ENCODE data around the gene FGF12.

FGF12 gene

DNA sequence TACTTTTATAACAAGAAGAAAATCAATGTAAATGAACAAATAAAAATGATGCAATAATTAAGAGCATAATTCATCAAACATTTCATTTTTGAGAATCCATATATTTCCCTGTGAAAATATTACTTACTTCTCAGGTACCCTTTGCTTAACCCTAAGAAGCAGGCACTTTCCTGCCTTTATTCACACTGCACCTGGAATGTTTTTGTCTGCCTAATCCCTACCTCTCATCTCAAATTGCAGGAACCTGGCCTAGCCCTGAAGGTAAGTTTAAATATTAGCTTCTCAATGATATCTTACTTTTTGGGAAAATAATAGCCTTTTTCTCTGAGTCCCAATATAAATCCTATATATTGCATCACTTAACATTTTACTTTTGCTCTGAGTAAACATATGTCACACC lies 559.1 kb downstream of the FGF12 start:
- no peaks in the 10 kb centered on the region for H3K27me3 ChIP-seq (ENCODE audit: insufficient read depth, insufficient read length)
- H3K4me3 ChIP-seq (ENCODE audit: insufficient read length, low read depth): no peak overlapping the region
- H3K9me3 ChIP-seq (ENCODE audit: insufficient read depth, low read length): no peaks in the 10 kb centered on the region
- no peaks in the 10 kb centered on the region for H3K36me3 ChIP-seq (ENCODE audit: insufficient read depth, insufficient read length, low read length)
- no peak for TF ChIP-seq SUZ12 (IDR thresholded peaks at IDR 0.05; ENCODE audit: extremely low read depth, insufficient read depth, insufficient read length)
- no peak for TF ChIP-seq YY1 (IDR thresholded peaks at IDR 0.05; ENCODE audit: insufficient read depth, insufficient read length)
- no peak for TF ChIP-seq ZNF274 (IDR thresholded peaks at IDR 0.05; ENCODE audit: low read depth, low read length)
- no peak for DNase-seq (ENCODE audit: low read depth, low spot score)
- no peak overlapping the region for H3K9ac ChIP-seq (ENCODE audit: insufficient read length, low read depth)
- H3K4me1 ChIP-seq (ENCODE audit: insufficient read depth, insufficient read length): no peaks in the 10 kb centered on the region

DNA sequence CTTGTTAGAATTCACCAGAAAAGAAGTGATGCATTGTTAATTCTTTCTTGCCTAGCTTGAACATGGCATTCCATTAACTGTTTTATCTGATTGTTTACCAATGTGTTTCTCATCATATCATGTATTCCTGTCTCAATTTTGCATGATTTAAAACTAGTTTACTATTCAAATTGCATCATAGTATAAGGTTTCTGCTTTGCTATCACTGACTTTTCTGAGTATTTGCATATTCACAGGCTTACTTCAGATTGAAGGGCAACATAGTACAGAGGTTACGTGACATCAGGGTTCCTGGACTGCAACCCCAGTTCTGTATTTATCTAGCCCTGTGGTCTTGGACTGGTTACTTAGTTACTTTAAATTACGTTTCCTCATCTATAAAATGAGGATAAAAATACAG lies 561.8 kb downstream of the FGF12 start:
- TF ChIP-seq ZNF274 (IDR thresholded peaks at IDR 0.05; ENCODE audit: low read depth, low read length): no peak
- no peak for TF ChIP-seq YY1 (IDR thresholded peaks at IDR 0.05; ENCODE audit: insufficient read depth, insufficient read length)
- no peak for TF ChIP-seq SUZ12 (IDR thresholded peaks at IDR 0.05; ENCODE audit: extremely low read depth, insufficient read depth, insufficient read length)
- Histone ChIP-seq H3K4me1 (ENCODE audit: insufficient read depth, insufficient read length) (no peaks in the 10 kb centered on the region), H3K9ac (ENCODE audit: insufficient read length, low read depth) (no peak overlapping the region), H3K36me3 (ENCODE audit: insufficient read depth, insufficient read length, low read length) (no peaks in the 10 kb centered on the region), H3K27me3 (ENCODE audit: insufficient read depth, insufficient read length) (no peaks in the 10 kb centered on the region), H3K4me3 (ENCODE audit: insufficient read length, low read depth) (no peak overlapping the region), H3K9me3 (ENCODE audit: insufficient read depth, low read length) (no peaks in the 10 kb centered on the region)
- no peak for DNase-seq (ENCODE audit: low read depth, low spot score)

GRCh38 chr3:192161661-192162060 lies 565.7 kb downstream of the FGF12 start:
- Histone ChIP-seq H3K36me3 (ENCODE audit: insufficient read depth, insufficient read length, low read length) (no peaks in the 10 kb centered on the region), H3K4me1 (ENCODE audit: insufficient read depth, insufficient read length) (no peaks in the 10 kb centered on the region), H3K9ac (ENCODE audit: insufficient read length, low read depth) (no peak overlapping the region), H3K4me3 (ENCODE audit: insufficient read length, low read depth) (no peak overlapping the region), H3K9me3 (ENCODE audit: insufficient read depth, low read length) (no peaks in the 10 kb centered on the region), H3K27me3 (ENCODE audit: insufficient read depth, insufficient read length) (no peaks in the 10 kb centered on the region)
- no peak for TF ChIP-seq ZNF274 (IDR thresholded peaks at IDR 0.05; ENCODE audit: low read depth, low read length)
- no peak for TF ChIP-seq SUZ12 (IDR thresholded peaks at IDR 0.05; ENCODE audit: extremely low read depth, insufficient read depth, insufficient read length)
- TF ChIP-seq YY1 (IDR thresholded peaks at IDR 0.05; ENCODE audit: insufficient read depth, insufficient read length): no peak
- DNase-seq (ENCODE audit: low read depth, low spot score): no peak

DNA sequence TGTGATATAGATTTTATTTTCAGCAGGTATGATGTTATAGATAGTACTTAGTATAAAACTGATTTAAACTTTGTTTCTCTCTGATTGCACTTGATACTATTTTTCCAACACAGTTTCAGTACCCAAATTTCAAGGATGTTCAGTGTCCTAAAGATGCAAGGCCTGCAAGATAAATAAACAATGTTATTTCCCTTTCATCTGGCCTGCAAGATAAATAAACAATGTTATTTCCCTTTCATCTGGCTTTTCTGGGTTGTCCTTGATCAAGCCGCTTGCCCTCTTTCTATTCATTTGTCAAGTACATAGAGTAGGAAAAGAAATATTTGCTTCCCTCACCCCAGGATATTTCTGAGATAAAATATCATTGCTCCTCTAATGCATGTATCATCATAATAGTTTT lies 571.0 kb downstream of the FGF12 start:
- DNase-seq (ENCODE audit: low read depth, low spot score): no peak
- H3K9ac ChIP-seq (ENCODE audit: insufficient read length, low read depth): no peak overlapping the region

DNA sequence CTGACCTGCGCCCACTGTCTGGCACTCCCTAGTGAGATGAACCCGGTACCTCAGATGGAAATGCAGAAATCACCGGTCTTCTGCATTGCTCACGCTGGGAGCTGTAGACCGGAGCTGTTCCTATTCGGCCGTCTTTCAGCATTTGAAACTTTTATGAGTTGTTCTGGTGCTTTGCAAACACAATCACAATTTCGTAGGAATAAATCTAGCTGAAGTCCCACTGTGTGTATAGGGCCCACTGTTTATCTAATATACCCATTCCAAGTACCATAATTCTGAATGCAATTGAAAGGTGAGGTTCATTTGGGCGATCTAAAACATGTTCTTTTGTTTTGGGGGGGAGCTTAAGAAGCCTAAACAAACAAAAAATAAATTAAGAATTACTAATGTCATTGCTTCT lies 572.1 kb downstream of the FGF12 start:
- Histone ChIP-seq H3K36me3 (ENCODE audit: insufficient read depth, insufficient read length, low read length) (no peaks in the 10 kb centered on the region), H3K9ac (ENCODE audit: insufficient read length, low read depth) (no peak overlapping the region), H3K4me3 (ENCODE audit: insufficient read length, low read depth) (peak overlapping the region; percentile 30), H3K9me3 (ENCODE audit: insufficient read depth, low read length) (no peaks in the 10 kb centered on the region), H3K27me3 (ENCODE audit: insufficient read depth, insufficient read length) (no peaks in the 10 kb centered on the region), H3K4me1 (ENCODE audit: insufficient read depth, insufficient read length) (no peaks in the 10 kb centered on the region)
- TF ChIP-seq ZNF274 (IDR thresholded peaks at IDR 0.05; ENCODE audit: low read depth, low read length) (no peak), SUZ12 (IDR thresholded peaks at IDR 0.05; ENCODE audit: extremely low read depth, insufficient read depth, insufficient read length) (no peak), YY1 (IDR thresholded peaks at IDR 0.05; ENCODE audit: insufficient read depth, insufficient read length) (no peak)
- DNase-seq (ENCODE audit: low read depth, low spot score): no peak

More for the DNA sequence above, 571.0 kb downstream of the FGF12 start:
- Histone ChIP-seq H3K4me3 (ENCODE audit: insufficient read length, low read depth) (no peak overlapping the region), H3K36me3 (ENCODE audit: insufficient read depth, insufficient read length, low read length) (no peaks in the 10 kb centered on the region), H3K9me3 (ENCODE audit: insufficient read depth, low read length) (no peaks in the 10 kb centered on the region), H3K27me3 (ENCODE audit: insufficient read depth, insufficient read length) (no peaks in the 10 kb centered on the region), H3K4me1 (ENCODE audit: insufficient read depth, insufficient read length) (no peaks in the 10 kb centered on the region)
- TF ChIP-seq SUZ12 (IDR thresholded peaks at IDR 0.05; ENCODE audit: extremely low read depth, insufficient read depth, insufficient read length) (no peak), ZNF274 (IDR thresholded peaks at IDR 0.05; ENCODE audit: low read depth, low read length) (no peak)

DNA sequence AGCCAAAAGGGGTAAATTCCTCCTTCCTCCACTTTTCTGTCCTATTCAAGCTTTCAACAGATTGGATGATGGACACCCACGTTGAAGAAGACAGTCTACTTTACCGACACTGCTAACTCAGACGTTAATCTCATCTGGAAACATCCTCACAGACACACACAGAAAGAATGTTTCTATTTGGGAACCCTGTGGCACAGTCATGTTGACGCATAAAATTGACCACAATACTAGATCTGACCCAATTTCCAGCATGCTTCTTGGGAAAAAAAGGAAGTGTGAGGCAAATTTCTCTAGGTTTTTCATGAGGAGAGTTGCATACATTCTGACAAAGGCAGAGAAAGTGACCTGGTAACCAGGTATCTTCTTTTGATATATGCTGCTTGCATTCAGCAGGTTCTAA lies 594.1 kb downstream of the FGF12 start:
- no peak overlapping the region for H3K9ac ChIP-seq (ENCODE audit: insufficient read length, low read depth)
- H3K27me3 ChIP-seq (ENCODE audit: insufficient read depth, insufficient read length): no peaks in the 10 kb centered on the region
- no peaks in the 10 kb centered on the region for H3K36me3 ChIP-seq (ENCODE audit: insufficient read depth, insufficient read length, low read length)
- no peak overlapping the region for H3K4me3 ChIP-seq (ENCODE audit: insufficient read length, low read depth)
- no peaks in the 10 kb centered on the region for H3K4me1 ChIP-seq (ENCODE audit: insufficient read depth, insufficient read length)
- no peaks in the 10 kb centered on the region for H3K9me3 ChIP-seq (ENCODE audit: insufficient read depth, low read length)
- DNase-seq (ENCODE audit: low read depth, low spot score): no peak
- TF ChIP-seq ZNF274 (IDR thresholded peaks at IDR 0.05; ENCODE audit: low read depth, low read length): no peak
- no peak for TF ChIP-seq SUZ12 (IDR thresholded peaks at IDR 0.05; ENCODE audit: extremely low read depth, insufficient read depth, insufficient read length)
- TF ChIP-seq YY1 (IDR thresholded peaks at IDR 0.05; ENCODE audit: insufficient read depth, insufficient read length): no peak

DNA sequence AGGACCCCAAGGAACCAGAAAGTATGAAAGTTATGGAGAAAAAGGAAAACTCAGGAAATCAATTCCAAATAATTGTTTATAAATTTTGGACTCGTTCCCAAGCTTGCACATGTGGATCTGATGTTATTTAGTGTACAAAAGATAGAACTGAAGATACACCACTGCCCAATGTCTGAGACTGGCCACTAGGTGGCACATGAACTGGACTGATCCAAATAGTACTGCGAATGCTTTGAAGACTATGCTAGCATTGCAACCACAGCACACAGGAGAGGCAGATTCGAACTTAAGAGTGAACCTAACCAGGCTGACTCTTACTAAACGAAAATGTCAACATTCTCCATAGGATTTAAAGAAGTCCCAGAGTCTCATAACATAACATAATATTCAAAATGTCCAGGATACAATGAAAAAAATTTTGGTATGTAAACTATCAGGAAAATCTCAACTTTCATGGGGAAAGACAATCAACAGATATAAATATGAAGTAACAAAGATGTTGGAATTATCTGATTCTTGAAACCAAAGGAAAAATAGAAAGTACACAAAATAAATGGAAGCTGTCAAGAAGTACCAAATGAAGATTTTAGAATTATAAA lies 596.7 kb downstream of the FGF12 start:
- no peaks in the 10 kb centered on the region for H3K4me1 ChIP-seq (ENCODE audit: insufficient read depth, insufficient read length)
- DNase-seq (ENCODE audit: low read depth, low spot score): peak; percentile 36
- H3K4me3 ChIP-seq (ENCODE audit: insufficient read length, low read depth): no peak overlapping the region
- no peaks in the 10 kb centered on the region for H3K9me3 ChIP-seq (ENCODE audit: insufficient read depth, low read length)
- TF ChIP-seq SUZ12 (IDR thresholded peaks at IDR 0.05; ENCODE audit: extremely low read depth, insufficient read depth, insufficient read length): no peak
- TF ChIP-seq ZNF274 (IDR thresholded peaks at IDR 0.05; ENCODE audit: low read depth, low read length): no peak
- no peak for TF ChIP-seq YY1 (IDR thresholded peaks at IDR 0.05; ENCODE audit: insufficient read depth, insufficient read length)
- H3K9ac ChIP-seq (ENCODE audit: insufficient read length, low read depth): no peak overlapping the region
- H3K36me3 ChIP-seq (ENCODE audit: insufficient read depth, insufficient read length, low read length): no peaks in the 10 kb centered on the region
- H3K27me3 ChIP-seq (ENCODE audit: insufficient read depth, insufficient read length): no peaks in the 10 kb centered on the region
